HepG2 (cell line): ENCODE results near the gene TDG. TPM values are rescaled to one million over a fixed set of nuclear protein-coding genes. Genes with fewer than 3 reads are reported as not detected.

ENCODE experiments used
- NFE2 ChIP-seq: sonication (generic); formaldehyde crosslinking; IDR thresholded peaks from 2 replicates; pipeline ENCODE4 v1.4.0; 2020; ENCODE audit warnings: missing genetic modification reagents
- NFE2L2 ChIP-seq: fragments of 150-350 bp; IDR thresholded peaks from 2 replicates; pipeline ENCODE4 v1.6.1; 2014; ENCODE audit warnings: low read length
- TCF7 ChIP-seq: sonication (generic); IDR thresholded peaks from 2 replicates; pipeline ENCODE4 v1.6.1; 2016; ENCODE audit warnings: antibody characterized with exemption, low read depth
- ZFP90 ChIP-seq: sonication (generic); formaldehyde crosslinking; IDR thresholded peaks from 2 replicates; pipeline ENCODE4 v1.8.0; 2022; ENCODE audit warnings: missing genetic modification reagents, mild to moderate bottlenecking, inconsistent platforms, borderline replicate concordance
- ZNF441 ChIP-seq: sonication (generic); formaldehyde crosslinking; IDR thresholded peaks from 2 replicates; pipeline ENCODE4 v1.7.0; 2021; ENCODE audit warnings: missing genetic modification reagents, borderline replicate concordance
- ZNF678 ChIP-seq: sonication (generic); formaldehyde crosslinking; IDR thresholded peaks from 2 replicates; pipeline ENCODE4 v1.4.0; 2020; ENCODE audit warnings: mild to moderate bottlenecking, missing genetic modification reagents
- polyA plus RNA-seq, 8 experiments: library from polyadenylated mRNA; depleted of rRNA in 3 of 8; stranded (reverse) in 7 of 8; unstranded in 1 of 8; fragments of >200 nt; fragmentation: Illumina TruSeq in 4 of 8; extraction: Trizol in 4 of 8; gene quantifications; 2 replicates each; pipeline versions ENCODE4 v1.2.1 to v1.2.3, GENCODE V29; 2011 to 2016; ENCODE audit warnings: low read depth in 4 of 8, missing spikeins in 1 of 8, mixed read lengths in 1 of 8; ENCODE audit not compliant: insufficient read depth in 1 of 8
- total RNA-seq, 5 experiments: library from RNA; depleted of rRNA; stranded (reverse); fragments of >200 nt; fragmentation: Illumina TruSeq; extraction: Trizol; gene quantifications; 2 replicates each; pipeline ENCODE4 v1.2.3, GENCODE V29; 2016; ENCODE audit warnings: low read depth in 1 of 5
- TF ChIP-seq, protein P1 (sequence below): fragments of 450-650 bp; IDR thresholded peaks from 2 replicates; pipeline ENCODE4 v1.6.1; 2017
- TF ChIP-seq, protein P2 (sequence below): sonication (generic); formaldehyde crosslinking; IDR thresholded peaks from 2 replicates; pipeline ENCODE4 v1.4.0; 2020; ENCODE audit warnings: missing genetic modification reagents, mild to moderate bottlenecking, borderline replicate concordance
- TF ChIP-seq, protein P3 (sequence below): sonication (generic); formaldehyde crosslinking; IDR thresholded peaks from 2 replicates; pipeline ENCODE4 v1.4.0; 2020; ENCODE audit warnings: mild to moderate bottlenecking, missing genetic modification reagents
- TF ChIP-seq, protein P4 (sequence below): sonication (generic); formaldehyde crosslinking; IDR thresholded peaks from 2 replicates; pipeline ENCODE4 v1.5.1; 2020; ENCODE audit warnings: mild to moderate bottlenecking, missing genetic modification reagents, borderline replicate concordance
- TF ChIP-seq, protein P5 (sequence below): sonication (generic); formaldehyde crosslinking; IDR thresholded peaks from 2 replicates; pipeline ENCODE4 v1.4.0; 2020; ENCODE audit warnings: mild to moderate bottlenecking, missing genetic modification reagents
- TF ChIP-seq, protein P6 (sequence below): IDR thresholded peaks from 2 replicates; pipeline ENCODE4 v1.6.1; 2016; ENCODE audit warnings: missing compliant biosample characterization, missing genetic modification reagents, borderline replicate concordance
- TF ChIP-seq, protein P7 (sequence below): sonication (generic); formaldehyde crosslinking; IDR thresholded peaks from 2 replicates; pipeline ENCODE4 v1.4.0; 2020; ENCODE audit warnings: missing genetic modification reagents, borderline replicate concordance

TDG gene
- total and polyA plus RNA-seq, 2 of the 13 experiments (the other 11 are each of a cell fraction or from before 2014, with no cell fraction given): 14.2 to 19.5 TPM

DNA sequence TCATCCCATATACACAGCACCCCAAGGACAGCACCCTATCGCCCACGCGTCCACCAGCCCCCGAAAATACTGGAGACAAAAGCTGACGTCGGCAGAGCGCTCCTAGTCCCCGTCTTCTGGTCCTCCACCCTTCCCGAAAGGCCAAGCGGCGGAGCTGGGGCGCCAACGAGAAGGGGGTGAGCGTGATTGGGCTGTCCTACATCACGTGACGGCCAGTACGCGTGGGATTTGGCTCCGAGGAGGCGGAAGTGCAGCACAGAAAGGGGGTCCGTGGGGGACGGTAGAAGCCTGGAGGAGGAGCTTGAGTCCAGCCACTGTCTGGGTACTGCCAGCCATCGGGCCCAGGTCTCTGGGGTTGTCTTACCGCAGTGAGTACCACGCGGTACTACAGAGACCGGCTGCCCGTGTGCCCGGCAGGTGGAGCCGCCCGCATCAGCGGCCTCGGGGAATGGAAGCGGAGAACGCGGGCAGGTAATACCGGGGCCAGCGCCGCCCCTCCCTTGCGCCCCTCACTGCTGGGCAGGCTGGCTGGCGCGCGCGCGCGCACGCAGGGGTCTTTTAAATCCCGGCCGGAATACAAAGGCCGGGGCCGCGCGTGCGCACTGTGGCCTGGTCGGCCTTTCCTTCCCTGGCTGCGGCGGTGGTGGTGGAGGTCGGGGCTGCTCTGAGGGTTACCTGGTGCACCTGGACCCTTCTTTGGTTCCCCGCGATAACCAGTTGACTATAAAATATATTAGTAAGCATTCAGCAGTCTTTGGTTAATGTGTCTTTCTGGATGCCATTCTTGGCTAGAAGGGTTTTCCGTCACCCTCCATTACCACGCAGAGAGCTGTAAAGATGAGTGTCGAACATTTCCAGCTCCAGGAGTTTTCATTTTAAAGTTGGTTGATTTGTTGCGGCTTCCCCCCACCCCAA is at the start of gene TDG (continued):
- TF ChIP-seq, protein P1, sequence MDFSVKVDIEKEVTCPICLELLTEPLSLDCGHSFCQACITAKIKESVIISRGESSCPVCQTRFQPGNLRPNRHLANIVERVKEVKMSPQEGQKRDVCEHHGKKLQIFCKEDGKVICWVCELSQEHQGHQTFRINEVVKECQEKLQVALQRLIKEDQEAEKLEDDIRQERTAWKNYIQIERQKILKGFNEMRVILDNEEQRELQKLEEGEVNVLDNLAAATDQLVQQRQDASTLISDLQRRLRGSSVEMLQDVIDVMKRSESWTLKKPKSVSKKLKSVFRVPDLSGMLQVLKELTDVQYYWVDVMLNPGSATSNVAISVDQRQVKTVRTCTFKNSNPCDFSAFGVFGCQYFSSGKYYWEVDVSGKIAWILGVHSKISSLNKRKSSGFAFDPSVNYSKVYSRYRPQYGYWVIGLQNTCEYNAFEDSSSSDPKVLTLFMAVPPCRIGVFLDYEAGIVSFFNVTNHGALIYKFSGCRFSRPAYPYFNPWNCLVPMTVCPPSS: no peak
- TF ChIP-seq, protein P2, sequence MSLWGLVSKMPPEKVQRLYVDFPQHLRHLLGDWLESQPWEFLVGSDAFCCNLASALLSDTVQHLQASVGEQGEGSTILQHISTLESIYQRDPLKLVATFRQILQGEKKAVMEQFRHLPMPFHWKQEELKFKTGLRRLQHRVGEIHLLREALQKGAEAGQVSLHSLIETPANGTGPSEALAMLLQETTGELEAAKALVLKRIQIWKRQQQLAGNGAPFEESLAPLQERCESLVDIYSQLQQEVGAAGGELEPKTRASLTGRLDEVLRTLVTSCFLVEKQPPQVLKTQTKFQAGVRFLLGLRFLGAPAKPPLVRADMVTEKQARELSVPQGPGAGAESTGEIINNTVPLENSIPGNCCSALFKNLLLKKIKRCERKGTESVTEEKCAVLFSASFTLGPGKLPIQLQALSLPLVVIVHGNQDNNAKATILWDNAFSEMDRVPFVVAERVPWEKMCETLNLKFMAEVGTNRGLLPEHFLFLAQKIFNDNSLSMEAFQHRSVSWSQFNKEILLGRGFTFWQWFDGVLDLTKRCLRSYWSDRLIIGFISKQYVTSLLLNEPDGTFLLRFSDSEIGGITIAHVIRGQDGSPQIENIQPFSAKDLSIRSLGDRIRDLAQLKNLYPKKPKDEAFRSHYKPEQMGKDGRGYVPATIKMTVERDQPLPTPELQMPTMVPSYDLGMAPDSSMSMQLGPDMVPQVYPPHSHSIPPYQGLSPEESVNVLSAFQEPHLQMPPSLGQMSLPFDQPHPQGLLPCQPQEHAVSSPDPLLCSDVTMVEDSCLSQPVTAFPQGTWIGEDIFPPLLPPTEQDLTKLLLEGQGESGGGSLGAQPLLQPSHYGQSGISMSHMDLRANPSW (CRISPR knock-in tag): no peak
- TF ChIP-seq, protein P3, sequence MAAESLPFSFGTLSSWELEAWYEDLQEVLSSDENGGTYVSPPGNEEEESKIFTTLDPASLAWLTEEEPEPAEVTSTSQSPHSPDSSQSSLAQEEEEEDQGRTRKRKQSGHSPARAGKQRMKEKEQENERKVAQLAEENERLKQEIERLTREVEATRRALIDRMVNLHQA (CRISPR knock-in tag): no peak
- TF ChIP-seq TCF7 (no peak), ZFP90 (CRISPR knock-in tag) (peak; percentile 76; the same call in 1 of the 2 replicates), NFE2L2 (no peak), ZNF441 (peak; percentile 82; the same call in 1 of the 2 replicates), ZNF678 (CRISPR knock-in tag) (no peak), NFE2 (CRISPR knock-in tag) (no peak)
- TF ChIP-seq, protein P4, sequence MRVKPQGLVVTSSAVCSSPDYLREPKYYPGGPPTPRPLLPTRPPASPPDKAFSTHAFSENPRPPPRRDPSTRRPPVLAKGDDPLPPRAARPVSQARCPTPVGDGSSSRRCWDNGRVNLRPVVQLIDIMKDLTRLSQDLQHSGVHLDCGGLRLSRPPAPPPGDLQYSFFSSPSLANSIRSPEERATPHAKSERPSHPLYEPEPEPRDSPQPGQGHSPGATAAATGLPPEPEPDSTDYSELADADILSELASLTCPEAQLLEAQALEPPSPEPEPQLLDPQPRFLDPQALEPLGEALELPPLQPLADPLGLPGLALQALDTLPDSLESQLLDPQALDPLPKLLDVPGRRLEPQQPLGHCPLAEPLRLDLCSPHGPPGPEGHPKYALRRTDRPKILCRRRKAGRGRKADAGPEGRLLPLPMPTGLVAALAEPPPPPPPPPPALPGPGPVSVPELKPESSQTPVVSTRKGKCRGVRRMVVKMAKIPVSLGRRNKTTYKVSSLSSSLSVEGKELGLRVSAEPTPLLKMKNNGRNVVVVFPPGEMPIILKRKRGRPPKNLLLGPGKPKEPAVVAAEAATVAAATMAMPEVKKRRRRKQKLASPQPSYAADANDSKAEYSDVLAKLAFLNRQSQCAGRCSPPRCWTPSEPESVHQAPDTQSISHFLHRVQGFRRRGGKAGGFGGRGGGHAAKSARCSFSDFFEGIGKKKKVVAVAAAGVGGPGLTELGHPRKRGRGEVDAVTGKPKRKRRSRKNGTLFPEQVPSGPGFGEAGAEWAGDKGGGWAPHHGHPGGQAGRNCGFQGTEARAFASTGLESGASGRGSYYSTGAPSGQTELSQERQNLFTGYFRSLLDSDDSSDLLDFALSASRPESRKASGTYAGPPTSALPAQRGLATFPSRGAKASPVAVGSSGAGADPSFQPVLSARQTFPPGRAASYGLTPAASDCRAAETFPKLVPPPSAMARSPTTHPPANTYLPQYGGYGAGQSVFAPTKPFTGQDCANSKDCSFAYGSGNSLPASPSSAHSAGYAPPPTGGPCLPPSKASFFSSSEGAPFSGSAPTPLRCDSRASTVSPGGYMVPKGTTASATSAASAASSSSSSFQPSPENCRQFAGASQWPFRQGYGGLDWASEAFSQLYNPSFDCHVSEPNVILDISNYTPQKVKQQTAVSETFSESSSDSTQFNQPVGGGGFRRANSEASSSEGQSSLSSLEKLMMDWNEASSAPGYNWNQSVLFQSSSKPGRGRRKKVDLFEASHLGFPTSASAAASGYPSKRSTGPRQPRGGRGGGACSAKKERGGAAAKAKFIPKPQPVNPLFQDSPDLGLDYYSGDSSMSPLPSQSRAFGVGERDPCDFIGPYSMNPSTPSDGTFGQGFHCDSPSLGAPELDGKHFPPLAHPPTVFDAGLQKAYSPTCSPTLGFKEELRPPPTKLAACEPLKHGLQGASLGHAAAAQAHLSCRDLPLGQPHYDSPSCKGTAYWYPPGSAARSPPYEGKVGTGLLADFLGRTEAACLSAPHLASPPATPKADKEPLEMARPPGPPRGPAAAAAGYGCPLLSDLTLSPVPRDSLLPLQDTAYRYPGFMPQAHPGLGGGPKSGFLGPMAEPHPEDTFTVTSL (CRISPR knock-in tag): peak; percentile 78; the same call in 1 of the 2 replicates
- TF ChIP-seq, protein P5, sequence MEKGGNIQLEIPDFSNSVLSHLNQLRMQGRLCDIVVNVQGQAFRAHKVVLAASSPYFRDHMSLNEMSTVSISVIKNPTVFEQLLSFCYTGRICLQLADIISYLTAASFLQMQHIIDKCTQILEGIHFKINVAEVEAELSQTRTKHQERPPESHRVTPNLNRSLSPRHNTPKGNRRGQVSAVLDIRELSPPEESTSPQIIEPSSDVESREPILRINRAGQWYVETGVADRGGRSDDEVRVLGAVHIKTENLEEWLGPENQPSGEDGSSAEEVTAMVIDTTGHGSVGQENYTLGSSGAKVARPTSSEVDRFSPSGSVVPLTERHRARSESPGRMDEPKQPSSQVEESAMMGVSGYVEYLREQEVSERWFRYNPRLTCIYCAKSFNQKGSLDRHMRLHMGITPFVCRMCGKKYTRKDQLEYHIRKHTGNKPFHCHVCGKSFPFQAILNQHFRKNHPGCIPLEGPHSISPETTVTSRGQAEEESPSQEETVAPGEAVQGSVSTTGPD (CRISPR knock-in tag): no peak
- TF ChIP-seq, protein P6, sequence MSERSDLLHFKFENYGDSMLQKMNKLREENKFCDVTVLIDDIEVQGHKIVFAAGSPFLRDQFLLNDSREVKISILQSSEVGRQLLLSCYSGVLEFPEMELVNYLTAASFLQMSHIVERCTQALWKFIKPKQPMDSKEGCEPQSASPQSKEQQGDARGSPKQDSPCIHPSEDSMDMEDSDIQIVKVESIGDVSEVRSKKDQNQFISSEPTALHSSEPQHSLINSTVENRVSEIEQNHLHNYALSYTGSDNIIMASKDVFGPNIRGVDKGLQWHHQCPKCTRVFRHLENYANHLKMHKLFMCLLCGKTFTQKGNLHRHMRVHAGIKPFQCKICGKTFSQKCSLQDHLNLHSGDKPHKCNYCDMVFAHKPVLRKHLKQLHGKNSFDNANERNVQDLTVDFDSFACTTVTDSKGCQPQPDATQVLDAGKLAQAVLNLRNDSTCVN: 0 out of 2 replicates have a peak, but pooled peaks have one; percentile 62
- TF ChIP-seq, protein P7, sequence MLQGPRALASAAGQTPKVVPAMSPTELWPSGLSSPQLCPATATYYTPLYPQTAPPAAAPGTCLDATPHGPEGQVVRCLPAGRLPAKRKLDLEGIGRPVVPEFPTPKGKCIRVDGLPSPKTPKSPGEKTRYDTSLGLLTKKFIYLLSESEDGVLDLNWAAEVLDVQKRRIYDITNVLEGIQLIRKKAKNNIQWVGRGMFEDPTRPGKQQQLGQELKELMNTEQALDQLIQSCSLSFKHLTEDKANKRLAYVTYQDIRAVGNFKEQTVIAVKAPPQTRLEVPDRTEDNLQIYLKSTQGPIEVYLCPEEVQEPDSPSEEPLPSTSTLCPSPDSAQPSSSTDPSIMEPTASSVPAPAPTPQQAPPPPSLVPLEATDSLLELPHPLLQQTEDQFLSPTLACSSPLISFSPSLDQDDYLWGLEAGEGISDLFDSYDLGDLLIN (CRISPR knock-in tag): no peak
